ENCODE measurements around the gene SAAL1.
A peak's percentile ranks its signal among the peaks of the same experiment; 100 is the strongest.
"Not testable (repeated sequence)": the region's sequence is repeated elsewhere in the genome, so short reads cannot be mapped to it uniquely, and the experiment has no call there.

Gene SAAL1

GRCh38 chr11:18105802-18106574 lies at the start of gene SAAL1:
TSS of gene SAAL1 (minus strand) at chr11:18106082. CDS start at chr11:18106041, 41 bp downstream.
- DNase-seq (ENCODE audit: extremely low read depth in 1 of 2, low read depth in 1 of 2) = peak; percentile 81 to 86

GRCh38 chr11:18151581-18151980 lies 45.7 kb upstream of the SAAL1 start:
- DNase-seq (ENCODE audit: extremely low read depth in 1 of 2, low read depth in 1 of 2) = no peak

- DNase-seq (ENCODE audit: extremely low read depth in 1 of 2, low read depth in 1 of 2) = no peak
Measured at GRCh38 chr11:18145837-18146236, 40.0 kb upstream of the SAAL1 start.

GRCh38 chr11:18145025-18145424 lies 39.1 kb upstream of the SAAL1 start:
- DNase-seq (ENCODE audit: extremely low read depth in 1 of 2, low read depth in 1 of 2) = no peak

DNA sequence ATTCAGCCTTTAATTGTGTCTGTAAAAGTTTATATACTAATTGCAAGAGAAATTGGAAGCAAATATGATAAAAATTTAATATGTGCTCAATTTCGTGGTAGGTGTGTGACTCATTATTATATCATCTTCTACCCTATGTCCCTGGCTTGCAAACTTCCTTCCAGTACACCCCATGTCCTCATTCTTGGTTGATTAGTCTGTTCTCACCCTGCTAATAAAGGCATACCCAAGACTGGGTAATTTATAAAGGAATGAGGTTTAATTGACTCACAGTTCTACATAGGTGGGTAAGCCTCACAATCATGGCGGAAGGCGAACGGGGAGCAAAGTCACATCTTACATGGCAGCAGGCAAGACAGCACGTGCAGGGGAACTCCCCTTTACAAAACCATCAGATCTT lies 38.4 kb upstream of the SAAL1 start:
- no peak for DNase-seq (ENCODE audit: extremely low read depth in 1 of 2, low read depth in 1 of 2)

DNA sequence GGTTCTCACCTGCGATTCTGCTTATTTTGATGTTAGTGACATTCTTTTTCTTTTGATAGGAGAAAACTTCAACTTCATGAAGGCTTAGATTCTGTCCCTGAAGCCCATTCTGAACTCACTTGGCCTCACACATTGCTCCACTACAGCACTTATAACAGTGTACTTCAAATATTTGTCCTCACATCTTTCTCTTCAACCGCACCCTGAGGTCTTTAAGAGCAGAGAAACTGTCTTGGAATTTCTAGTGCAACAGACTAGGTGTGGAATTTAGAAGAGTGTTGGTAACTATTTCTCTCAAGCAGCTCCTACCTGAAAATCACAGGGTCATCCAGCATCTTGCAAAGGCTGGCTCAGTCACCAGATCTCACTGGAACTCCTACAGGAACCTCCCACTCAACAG lies 34.3 kb upstream of the SAAL1 start:
- no peak for DNase-seq (ENCODE audit: extremely low read depth in 1 of 2, low read depth in 1 of 2)

- DNase-seq (ENCODE audit: extremely low read depth in 1 of 2, low read depth in 1 of 2) = no peak
Measured at GRCh38 chr11:18137186-18137800, 31.4 kb upstream of the SAAL1 start.

- no peak for DNase-seq (ENCODE audit: extremely low read depth in 1 of 2, low read depth in 1 of 2)
Measured at GRCh38 chr11:18135308-18135707, 29.4 kb upstream of the SAAL1 start.

- DNase-seq (ENCODE audit: extremely low read depth in 1 of 2, low read depth in 1 of 2) = no peak
Measured at GRCh38 chr11:18132341-18132740, 26.5 kb upstream of the SAAL1 start, which contains the start of gene MRGPRX3. TSS of gene MRGPRX3 (plus strand) at chr11:18132571. CDS start at chr11:18137203, 4,632 bp downstream.

DNA sequence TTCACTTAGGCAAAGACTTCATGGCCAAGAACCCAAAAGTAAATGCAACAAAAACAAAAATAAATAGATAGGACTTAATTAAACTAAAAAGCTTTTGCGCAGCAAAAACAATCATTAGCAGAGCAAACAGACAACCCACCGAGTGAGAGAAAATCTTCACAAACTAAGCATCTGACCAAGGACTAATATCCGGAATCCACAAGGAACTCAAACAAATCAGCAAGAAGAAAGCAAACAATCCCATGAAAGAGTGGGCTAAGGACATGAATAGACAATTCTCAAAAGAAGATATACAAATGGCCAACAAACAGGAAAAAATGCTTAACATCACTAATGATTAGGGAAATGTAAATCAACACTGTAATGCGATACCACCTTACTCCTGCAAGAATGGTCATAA lies 25.2 kb upstream of the SAAL1 start:
- not testable (repeated sequence) for DNase-seq (ENCODE audit: extremely low read depth in 1 of 2, low read depth in 1 of 2)

DNA sequence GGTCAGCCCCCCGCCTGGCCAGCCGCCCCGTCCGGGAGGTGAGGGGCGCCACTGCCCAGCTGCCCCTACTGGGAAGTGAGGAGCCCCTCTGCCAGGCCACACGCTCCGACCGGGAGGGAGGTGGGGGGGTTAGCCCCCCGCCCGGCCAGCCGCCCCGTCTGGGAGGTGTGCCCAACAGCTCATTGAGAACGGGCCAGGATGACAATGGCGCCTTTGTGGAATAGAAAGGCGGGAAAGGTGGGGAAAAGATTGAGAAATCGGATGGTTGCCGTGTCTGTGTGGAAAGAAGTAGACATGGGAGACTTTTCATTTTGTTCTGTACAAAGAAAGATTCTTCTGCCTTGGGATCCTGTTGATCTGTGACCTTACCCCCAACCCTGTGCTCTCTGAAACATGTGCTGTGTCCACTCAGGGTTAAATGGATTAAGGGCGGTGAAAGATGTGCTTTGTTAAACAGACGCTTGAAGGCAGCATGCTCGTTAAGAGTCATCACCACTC lies 15.5 kb upstream of the SAAL1 start:
- not testable (repeated sequence) for DNase-seq (ENCODE audit: extremely low read depth in 1 of 2, low read depth in 1 of 2)

DNA sequence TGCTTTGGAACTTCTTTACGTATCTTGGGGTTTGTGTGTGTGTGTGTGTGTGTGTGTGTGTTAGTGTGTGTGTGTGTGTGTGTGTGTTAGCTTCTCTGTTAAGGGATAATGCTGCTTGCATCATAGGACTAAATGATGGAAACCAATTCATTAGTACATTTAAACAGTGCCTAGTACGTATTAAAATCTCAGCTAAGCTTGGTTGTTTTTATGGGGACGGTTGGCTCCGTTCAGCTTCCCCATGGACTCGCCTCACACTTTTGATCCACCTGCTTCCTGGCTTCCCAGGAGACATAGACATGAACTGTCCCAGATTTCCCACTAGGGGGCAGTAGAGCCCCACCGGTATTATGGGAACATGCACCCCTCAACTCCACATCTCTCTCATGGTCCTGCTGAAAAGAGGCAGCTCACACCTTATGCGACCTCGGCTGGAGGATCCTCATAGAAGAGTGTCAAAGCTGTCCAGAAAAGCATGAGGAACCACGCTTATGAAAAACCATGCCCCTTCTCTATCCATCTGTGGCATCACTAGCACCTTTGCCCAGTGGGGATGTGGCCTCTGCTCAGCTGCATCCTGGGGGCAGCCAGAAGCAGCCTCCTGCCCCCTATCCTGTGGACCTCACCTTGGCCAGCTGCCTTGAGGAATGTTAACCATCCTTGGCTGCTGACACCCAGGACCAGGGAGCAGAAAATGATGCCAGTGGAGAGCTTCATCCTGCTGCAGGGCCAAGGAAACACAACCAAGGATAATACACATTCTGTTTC lies 9.7 kb upstream of the SAAL1 start:
- peak; percentile 9 to 39 for DNase-seq (ENCODE audit: extremely low read depth in 1 of 2, low read depth in 1 of 2)

- no peak for DNase-seq (ENCODE audit: extremely low read depth in 1 of 2, low read depth in 1 of 2)
Measured at GRCh38 chr11:18111005-18111404, 5.1 kb upstream of the SAAL1 start.

DNA sequence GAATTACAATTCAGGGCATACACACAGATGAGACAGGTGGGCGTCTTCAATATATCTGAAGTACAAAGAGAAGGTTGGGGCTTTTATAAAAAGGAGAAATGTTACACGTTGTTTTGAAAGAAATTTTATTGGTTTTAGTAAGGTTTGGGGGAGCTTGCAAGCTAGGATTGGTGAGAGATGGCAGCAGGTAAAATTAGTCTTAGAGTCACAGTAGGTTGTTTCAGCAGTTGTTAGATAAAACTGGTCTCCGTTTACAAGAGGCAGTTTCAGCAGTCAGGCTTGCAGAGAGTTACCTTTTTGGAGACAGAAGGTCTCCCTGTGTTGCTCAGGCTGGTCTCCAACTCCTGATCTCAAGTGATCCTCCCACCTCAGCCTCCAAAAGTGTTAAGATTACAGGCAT lies 2.4 kb upstream of the SAAL1 start:
- DNase-seq (ENCODE audit: extremely low read depth in 1 of 2, low read depth in 1 of 2) = no peak

GRCh38 chr11:18106688-18107087 lies 806 bp upstream of the SAAL1 start:
- no peak for DNase-seq (ENCODE audit: extremely low read depth in 1 of 2, low read depth in 1 of 2)

DNA sequence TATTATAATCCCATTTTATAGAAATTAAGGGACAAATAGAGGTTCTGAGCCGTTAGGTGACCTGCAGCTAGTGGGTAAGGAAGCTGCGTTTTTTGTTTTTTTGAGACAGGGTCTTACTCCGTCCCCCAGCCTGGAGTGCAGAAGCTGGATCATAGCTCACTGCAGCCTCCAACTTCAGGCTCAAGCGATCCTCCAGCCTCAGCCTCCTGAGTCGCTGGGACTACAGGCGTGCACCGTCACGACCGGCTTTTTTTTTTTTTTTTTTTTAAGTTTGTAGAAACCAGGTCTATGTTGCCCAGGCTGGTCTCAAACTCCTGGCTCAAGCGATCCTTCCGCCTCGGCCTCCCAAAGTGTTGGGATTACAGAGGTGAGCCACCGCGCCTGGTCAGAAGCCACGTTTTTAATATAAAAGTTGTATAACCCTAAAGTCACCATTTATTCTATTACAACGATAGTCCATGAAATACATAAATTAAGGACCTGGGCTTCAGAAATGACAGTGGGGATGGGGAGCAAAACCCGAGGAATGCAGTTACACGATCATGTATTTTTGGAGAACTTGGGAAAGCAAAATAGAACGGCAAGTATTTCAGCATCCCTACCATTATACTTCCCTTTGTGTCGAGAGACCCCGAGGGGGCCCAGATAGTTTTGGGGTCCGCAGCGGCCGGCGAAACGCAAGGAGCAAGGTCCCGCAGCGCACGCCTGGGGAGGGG lies 638 bp downstream of the SAAL1 start:
- DNase-seq (ENCODE audit: extremely low read depth in 1 of 2, low read depth in 1 of 2) = no peak

DNA sequence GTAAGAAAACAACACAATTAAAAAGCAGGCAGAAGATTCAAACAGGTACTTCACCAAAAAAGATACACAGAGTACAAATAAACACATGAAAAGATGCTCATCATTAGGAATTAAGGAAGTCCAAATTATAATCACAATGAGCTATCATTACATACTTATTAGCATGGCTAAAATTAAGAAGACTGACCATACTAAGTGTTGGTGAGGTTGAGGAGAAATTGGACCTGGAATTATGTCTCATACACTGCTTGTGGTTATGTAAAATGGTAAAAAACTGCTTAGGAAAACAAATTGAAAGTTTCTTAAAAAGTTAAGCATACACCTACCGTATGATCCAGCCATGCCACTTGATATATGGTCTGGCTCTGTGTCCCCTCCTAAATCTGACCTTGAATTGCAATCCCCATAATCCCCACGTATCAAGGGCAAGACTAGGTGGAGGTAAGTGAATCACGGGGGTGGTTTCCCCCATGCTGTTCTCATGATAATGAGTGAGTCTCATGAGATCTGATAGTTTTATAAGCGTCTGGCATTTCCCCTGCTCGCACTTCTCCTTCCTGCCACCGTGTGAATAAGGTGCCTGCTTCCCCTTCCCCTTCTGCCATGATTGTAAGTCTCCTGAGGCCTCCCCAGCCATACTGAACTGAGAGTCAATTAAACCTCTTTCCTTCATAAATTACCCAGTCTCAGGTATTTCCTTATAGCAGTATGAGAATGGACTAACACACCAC lies 4.8 kb downstream of the SAAL1 start:
- no peak for DNase-seq (ENCODE audit: extremely low read depth in 1 of 2, low read depth in 1 of 2)

- DNase-seq (ENCODE audit: extremely low read depth in 1 of 2, low read depth in 1 of 2) = no peak
Measured at GRCh38 chr11:18093959-18094358, 11.9 kb downstream of the SAAL1 start.

GRCh38 chr11:18091731-18092130 lies 14.2 kb downstream of the SAAL1 start:
- no peak for DNase-seq (ENCODE audit: extremely low read depth in 1 of 2, low read depth in 1 of 2)

- no peak for DNase-seq (ENCODE audit: extremely low read depth in 1 of 2, low read depth in 1 of 2)
Measured at GRCh38 chr11:18088966-18089365, 16.9 kb downstream of the SAAL1 start.

Measured in stimulated activated CD8-positive, alpha-beta memory T cell treated with anti-CD3 and anti-CD28 coated beads, Interleukin-7, amount 100 ng/mL, for 48 hours (primary cell).